A549 treated with CpdA at 1 μM for 4 hours (cell line): ENCODE data around the gene IKZF3. TPM values are rescaled to one million over a fixed set of nuclear protein-coding genes. Genes with fewer than 3 reads are reported as not detected.

Source experiments
- total RNA-seq: library from RNA; stranded (reverse); fragments of 200-300 nt; extraction: Qiagen RNA extraction; gene quantifications from 5 replicates; pipeline ENCODE4 v1.2.3, GENCODE V29; 2022; ENCODE audit warnings: low read depth

Gene IKZF3
- total RNA-seq, result not detected in 5 replicates

GRCh38 chr17:39863918-39864746 is at the start of gene IKZF3:
Gene IKZF3 (minus strand): TSS chr17:39864312. CDS start chr17:39864126, 186 bp downstream.

DNA sequence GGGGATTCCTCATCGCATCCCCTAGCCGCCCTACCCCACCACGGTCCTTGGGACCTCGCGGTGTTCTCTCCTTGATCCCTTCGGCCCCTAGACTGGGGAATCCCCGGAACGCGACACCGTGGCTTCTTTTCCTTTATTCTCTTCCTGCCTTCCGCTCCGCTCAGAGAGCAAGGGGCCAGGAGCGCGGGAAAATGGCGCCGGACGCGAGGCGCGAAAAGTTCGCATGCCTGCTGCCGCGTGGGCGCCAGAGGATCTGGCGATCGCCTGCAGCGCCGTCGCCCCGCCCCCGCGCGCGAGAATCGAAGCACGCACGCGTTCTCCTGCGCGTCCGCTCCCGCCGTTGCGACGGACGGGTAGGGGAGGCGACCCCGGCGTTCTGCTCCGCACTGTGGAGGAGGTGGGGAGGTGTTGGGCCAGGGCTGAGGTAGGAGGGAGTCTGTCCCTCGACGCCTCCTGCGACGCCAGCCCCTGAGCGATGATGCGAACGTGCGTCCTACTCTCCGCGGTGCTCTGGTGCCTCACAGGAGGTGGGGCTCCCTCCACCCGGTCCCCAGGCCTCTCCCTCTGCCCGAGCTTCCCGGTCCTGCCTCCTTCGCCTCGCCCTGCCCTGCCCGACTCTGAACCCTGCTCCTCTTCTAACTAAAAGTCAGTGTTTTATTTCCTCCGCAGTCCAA is 3.9 kb upstream of the IKZF3 start, which contains the start of gene ZPBP2:
Gene ZPBP2, plus strand, starts transcription at position 323 of the 674 bp plus-strand sequence. Its CDS starts 153 bp downstream, at position 476.

GRCh38 chr17:39737760-39738567 is 126.1 kb downstream of the IKZF3 start, which contains the start of gene GRB7:
Gene GRB7 (plus strand): TSS chr17:39737938. CDS start chr17:39742302, 4,364 bp downstream.

GRCh38 chr17:39730095-39730921 is 133.8 kb downstream of the IKZF3 start, which contains the start of gene MIEN1:
Gene MIEN1 (minus strand): TSS chr17:39730532. CDS start chr17:39730495, 37 bp downstream.

Other genes with a start within 250 kb of the IKZF3 start
- gene PPP1R1B, start 237.4 kb downstream of the IKZF3 start, total RNA-seq, result 0.03 TPM in 1 of 5 replicates, not detected in the others
- gene STARD3, start 227.2 kb downstream of the IKZF3 start, total RNA-seq, result 41.4 to 64.8 TPM (median 59.5 TPM) in 5 replicates
- 0.64 to 1.7 TPM (median 1.1 TPM) in 5 replicates for gene TCAP, start 199.0 kb downstream of the IKZF3 start, total RNA-seq
- not detected in 5 replicates for gene PNMT, start 195.9 kb downstream of the IKZF3 start, total RNA-seq
- gene PGAP3, start 176.3 kb downstream of the IKZF3 start, total RNA-seq, result 6.7 to 8.9 TPM (median 7.8 TPM) in 5 replicates
- 28.0 to 38.1 TPM (median 32.9 TPM) in 5 replicates for gene ERBB2, start 164.2 kb downstream of the IKZF3 start, total RNA-seq
- gene MIEN1, start 133.8 kb downstream of the IKZF3 start, total RNA-seq, result 89.4 to 104 TPM (median 92.7 TPM) in 5 replicates
- 4.1 to 7.6 TPM (median 6.6 TPM) in 5 replicates for gene GRB7, start 126.4 kb downstream of the IKZF3 start, total RNA-seq
- not detected in 5 replicates for gene ZPBP2, start 3.9 kb upstream of the IKZF3 start, total RNA-seq
- gene GSDMB, start 54.3 kb upstream of the IKZF3 start, total RNA-seq, result 2.5 to 3.6 TPM (median 2.9 TPM) in 5 replicates
- gene ORMDL3, start 63.3 kb upstream of the IKZF3 start, total RNA-seq, result 36.9 to 44.8 TPM (median 42.1 TPM) in 5 replicates
- gene LRRC3C, start 63.4 kb upstream of the IKZF3 start, total RNA-seq, result not detected in 5 replicates
- gene GSDMA, start 98.7 kb upstream of the IKZF3 start, total RNA-seq, result not detected in 5 replicates
- gene PSMD3, start 116.5 kb upstream of the IKZF3 start, total RNA-seq, result 145 to 182 TPM (median 173 TPM) in 5 replicates
- gene CSF3, start 151.1 kb upstream of the IKZF3 start, total RNA-seq, result 0.26 TPM in 1 of 5 replicates, not detected in the others
- 49.0 to 56.0 TPM (median 50.6 TPM) in 5 replicates for gene MED24, start 190.1 kb upstream of the IKZF3 start, total RNA-seq
- gene THRA, start 198.7 kb upstream of the IKZF3 start, total RNA-seq, result 13.4 to 16.5 TPM (median 15.2 TPM) in 5 replicates
- 9.2 to 11.3 TPM (median 10.8 TPM) in 5 replicates for gene NR1D1, start 236.3 kb upstream of the IKZF3 start, total RNA-seq